T-cell (primary cell): Measurements from ENCODE around the gene CNTNAP2. TPM values are rescaled to one million over a fixed set of nuclear protein-coding genes. Genes with fewer than 3 reads are reported as not detected.

Source experiments
- ATAC-seq, 4 experiments: fragments of 200-7000 bp in 3 of 4; fragments of 150-1000 bp in 1 of 4; cut with Tn5 transposase; replicated peaks in 1 of 4; 1 replicate in 3 of 4; 2 replicates in 1 of 4; pipeline ENCODE4 v1.10.0; 2021; ENCODE audit warnings: moderate library complexity in 3 of 4, mild to moderate bottlenecking in 2 of 4, moderate number of reproducible peaks in 1 of 4
- CTCF ChIA-PET, 2 donors: fragments of 300-600 bp; sonication (Branson Sonifier 250); formaldehyde crosslinking; loops; one replicate each; lab custom pipeline; 2022; ENCODE audit warnings: antibody characterized with exemption in 2 of 2; lab: Charles Lee
- POLR2A ChIA-PET, 2 donors: fragments of 300-600 bp; sonication (Branson Sonifier 250); formaldehyde crosslinking; loops; one replicate each; lab custom pipeline; 2022; ENCODE audit warnings: antibody characterized with exemption in 2 of 2; lab: Charles Lee
- DNase-seq, 35 experiments: peaks; one replicate each; pipeline versions ENCODE4 v3.0.0 to v3.0.0-alpha.2; 2013 to 2023
- H3K27ac ChIP-seq: one replicate; pipeline ENCODE4 v1.5.1; 2013; ENCODE audit warnings: low read length
- H3K27me3 ChIP-seq, 2 experiments: replicated peaks in 1 of 2; 1 replicate in 1 of 2; 2 replicates in 1 of 2; pipeline versions ENCODE4 v1.6.1 to v1.7.0; 2013; ENCODE audit warnings: low read length in 1 of 2, mixed read lengths in 1 of 2; ENCODE audit not compliant: control insufficient read depth in 2 of 2, insufficient read depth in 2 of 2; ENCODE audit errors: extremely low read depth in 1 of 2
- H3K36me3 ChIP-seq, 2 donors: 1 replicate in 1 of 2; 2 replicates in 1 of 2; pipeline versions ENCODE4 v1.6.1 to v1.7.0; 2013; ENCODE audit warnings: low read length in 1 of 2; ENCODE audit not compliant: control insufficient read depth in 2 of 2, insufficient read depth in 1 of 2; ENCODE audit errors: extremely low read depth in 1 of 2
- H3K4me1 ChIP-seq, 2 experiments: 1 replicate in 1 of 2; 2 replicates in 1 of 2; pipeline versions ENCODE4 v1.6.1 to v1.7.0; 2013; ENCODE audit warnings: low read length in 2 of 2, mixed read lengths in 1 of 2; ENCODE audit not compliant: insufficient read depth in 2 of 2, control insufficient read depth in 1 of 2; ENCODE audit errors: extremely low read depth in 1 of 2
- H3K4me3 ChIP-seq, 2 donors: 1 replicate in 1 of 2; 2 replicates in 1 of 2; pipeline versions ENCODE4 v1.5.1 to v1.7.0; 2013; ENCODE audit warnings: mild to moderate bottlenecking in 2 of 2, low read length in 1 of 2, moderate library complexity in 1 of 2; ENCODE audit not compliant: control insufficient read depth in 1 of 2; ENCODE audit errors: extremely low read depth in 1 of 2
- H3K9me3 ChIP-seq: 2 replicates; pipeline ENCODE4 v1.7.0; 2013
- H3K27ac Mint-ChIP-seq, 2 donors: one replicate each; pipeline ENCODE4 v1.8.0; 2020 to 2021; ENCODE audit warnings: mild to moderate bottlenecking in 2 of 2, mixed read lengths in 2 of 2
- H3K27me3 Mint-ChIP-seq, 2 donors: one replicate each; pipeline ENCODE4 v1.8.0; 2021 to 2022; ENCODE audit warnings: mixed read lengths in 2 of 2
- H3K36me3 Mint-ChIP-seq: one replicate; pipeline ENCODE4 v1.8.0; 2021; ENCODE audit warnings: mixed read lengths
- H3K4me1 Mint-ChIP-seq, 3 donors: one replicate each; pipeline ENCODE4 v1.8.0; 2020 to 2022; ENCODE audit warnings: mixed read lengths in 3 of 3, mild to moderate bottlenecking in 1 of 3
- H3K4me3 Mint-ChIP-seq, 3 donors: one replicate each; pipeline ENCODE4 v1.8.0; 2020 to 2022; ENCODE audit warnings: mild to moderate bottlenecking in 3 of 3, mixed read lengths in 3 of 3, moderate library complexity in 3 of 3
- H3K9me3 Mint-ChIP-seq, 3 donors: one replicate each; pipeline ENCODE4 v1.8.0; 2020 to 2022; ENCODE audit warnings: mixed read lengths in 3 of 3
- WGBS: methylation state at CpG from one replicate; pipeline ENCODE4 v1.1.5; 2013; ENCODE audit warnings: missing lambda C conversion rate; ENCODE audit not compliant: insufficient coverage; 5-methylcytosine and 5-hydroxymethylcytosine counted together
- total RNA-seq, 35 experiments: library from RNA in 6 of 35; stranded (reverse) in 6 of 35; fragments of 120-200 nt in 1 of 35; gene quantifications; one replicate each; pipeline versions ENCODE4 v1.2.1 to v1.2.4 and lab custom pipeline; 2013 to 2026

The CNTNAP2 gene
- total RNA-seq, 5 donors from 2014 or later (not counting 1 experiment from before 2014, with no cell fraction given), result 0.15 to 0.72 (median 0.21) TPM

DNA sequence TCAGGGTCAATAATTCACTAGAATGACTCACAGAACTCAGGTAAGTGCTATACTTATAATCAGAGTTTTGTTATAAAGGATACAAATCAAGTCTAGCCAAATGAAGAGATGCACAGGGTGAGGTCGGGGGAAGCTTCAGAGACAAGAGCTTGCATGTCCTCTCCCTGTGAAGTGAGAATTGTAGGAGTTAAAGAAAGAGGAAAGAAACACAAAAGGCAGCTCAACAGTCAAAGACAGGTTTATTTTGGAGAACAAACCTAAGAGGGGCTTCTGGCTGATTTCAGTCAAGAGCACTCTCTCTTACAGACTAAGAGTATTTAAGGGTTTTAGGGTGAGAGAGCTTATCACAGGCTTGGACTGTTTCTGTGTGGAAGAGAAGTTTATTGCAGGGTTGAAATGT, 1873.5 kb downstream of the CNTNAP2 start:
- no peak overlapping the region for H3K4me3 Mint-ChIP-seq
- H3K4me1 ChIP-seq, result no peaks in the 10 kb centered on the region
- POLR2A ChIA-PET, result no interaction called here
- no peak overlapping the region for H3K4me3 ChIP-seq
- CTCF ChIA-PET, result no interaction called here
- no peak overlapping the region for H3K27ac ChIP-seq
- no peaks in the 10 kb centered on the region for H3K36me3 Mint-ChIP-seq
- H3K36me3 ChIP-seq, result no peaks in the 10 kb centered on the region
- H3K27me3 Mint-ChIP-seq, result peaks cover 0 to 3% of the 10 kb centered on the region in 2 donors
- WGBS, result 63% methylated on average over 1 of the region's 1 CpG
- H3K9me3 Mint-ChIP-seq, result no peaks in the 10 kb centered on the region
- ATAC-seq, result no peak
- H3K27me3 ChIP-seq, result no peaks in the 10 kb centered on the region
- no peaks in the 10 kb centered on the region for H3K9me3 ChIP-seq
- no peak overlapping the region for H3K27ac Mint-ChIP-seq
- no peak for DNase-seq
- H3K4me1 Mint-ChIP-seq, result no peaks in the 10 kb centered on the region

DNA sequence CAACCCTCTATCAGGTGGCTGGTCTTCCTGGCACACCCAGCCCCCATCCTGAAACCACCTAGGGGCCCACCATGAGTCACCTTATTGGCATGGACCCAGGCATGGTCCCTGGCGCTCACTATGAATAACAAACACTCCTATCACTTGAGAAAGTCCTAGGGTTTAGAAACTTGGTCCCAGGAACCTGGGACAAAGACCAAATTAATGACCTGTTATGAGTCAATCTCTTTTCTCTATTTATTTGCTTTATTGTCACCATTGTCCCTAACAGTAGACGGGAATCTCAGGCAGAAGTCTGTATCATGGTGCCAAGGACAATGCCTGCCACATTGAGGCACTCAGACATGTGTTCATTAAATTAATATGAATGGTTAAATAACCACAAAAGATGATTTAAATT, 1874.3 kb downstream of the CNTNAP2 start:
- no peaks in the 10 kb centered on the region for H3K9me3 Mint-ChIP-seq
- H3K4me3 Mint-ChIP-seq, result no peak overlapping the region
- DNase-seq (no peak), ATAC-seq (no peak)
- no peak overlapping the region for H3K27ac ChIP-seq
- H3K27me3 Mint-ChIP-seq, result peaks cover 0 to 3% of the 10 kb centered on the region in 2 donors
- H3K9me3 ChIP-seq, result no peaks in the 10 kb centered on the region
- WGBS, result 60% methylated on average over 1 of the region's 2 CpGs
- H3K27ac Mint-ChIP-seq, result no peak overlapping the region
- CTCF ChIA-PET, result no interaction called here
- POLR2A ChIA-PET, result no interaction called here
- H3K4me1 Mint-ChIP-seq, result no peaks in the 10 kb centered on the region
- no peak overlapping the region for H3K4me3 ChIP-seq
- H3K36me3 ChIP-seq, result no peaks in the 10 kb centered on the region
- H3K4me1 ChIP-seq, result no peaks in the 10 kb centered on the region
- no peaks in the 10 kb centered on the region for H3K27me3 ChIP-seq
- H3K36me3 Mint-ChIP-seq, result no peaks in the 10 kb centered on the region

DNA sequence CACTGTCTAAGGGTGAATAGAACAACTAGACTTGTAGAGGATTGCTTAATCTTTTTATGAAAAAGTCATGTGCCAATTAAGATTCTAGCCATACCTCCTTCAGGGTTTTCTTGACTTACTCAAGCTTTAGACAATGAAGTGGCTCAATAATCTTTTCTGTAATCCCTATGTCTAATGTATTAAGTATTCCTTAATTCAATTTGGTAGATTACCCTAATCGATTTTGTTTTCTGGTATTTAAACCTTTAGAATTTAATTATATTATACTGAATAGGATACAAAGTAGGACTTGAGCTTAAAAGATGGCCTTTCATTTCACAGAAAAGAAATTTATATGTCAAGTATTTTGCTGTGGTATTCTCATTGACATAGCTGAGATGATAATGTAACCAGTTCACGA, 1876.1 kb downstream of the CNTNAP2 start:
- no peak overlapping the region for H3K27ac Mint-ChIP-seq
- CTCF ChIA-PET, result no interaction called here
- POLR2A ChIA-PET, result no interaction called here
- no peak for ATAC-seq
- H3K27me3 Mint-ChIP-seq, result peaks cover 0 to 3% of the 10 kb centered on the region in 2 donors
- Histone ChIP-seq H3K36me3 (no peaks in the 10 kb centered on the region), H3K27me3 (no peaks in the 10 kb centered on the region), H3K4me1 (no peaks in the 10 kb centered on the region), H3K27ac (no peak overlapping the region), H3K9me3 (no peaks in the 10 kb centered on the region), H3K4me3 (no peak overlapping the region)
- H3K4me3 Mint-ChIP-seq, result no peak overlapping the region
- no peaks in the 10 kb centered on the region for H3K9me3 Mint-ChIP-seq
- H3K36me3 Mint-ChIP-seq, result no peaks in the 10 kb centered on the region
- no CpG with 5 or more reads among the region's 2 CpGs for WGBS
- H3K4me1 Mint-ChIP-seq, result no peaks in the 10 kb centered on the region
- no peak for DNase-seq

DNA sequence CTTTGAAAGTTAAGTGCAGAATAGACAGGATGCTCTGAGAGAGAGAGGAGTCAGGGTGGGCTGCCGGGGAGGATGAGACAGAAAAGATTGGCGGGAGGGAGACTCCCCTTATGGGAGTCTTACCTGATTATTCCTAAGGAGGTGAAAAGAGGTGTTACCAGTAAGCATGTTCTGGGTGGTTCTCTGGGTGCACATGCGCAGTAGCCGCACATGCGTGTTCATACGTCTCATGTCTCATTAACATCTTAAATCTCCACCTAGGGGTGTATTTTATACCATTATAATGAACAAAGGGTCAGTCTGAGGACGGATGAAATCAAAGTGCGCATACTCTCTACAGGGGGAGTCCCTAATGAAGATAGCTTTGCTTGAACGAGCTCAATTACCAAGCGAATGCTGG, 1881.0 kb downstream of the CNTNAP2 start:
- Mint-ChIP-seq H3K4me3 (no peak overlapping the region), H3K27me3 (peaks cover 0 to 3% of the 10 kb centered on the region in 2 donors), H3K4me1 (no peaks in the 10 kb centered on the region), H3K9me3 (no peaks in the 10 kb centered on the region), H3K36me3 (no peaks in the 10 kb centered on the region), H3K27ac (no peak overlapping the region)
- POLR2A ChIA-PET, result no interaction called here
- Histone ChIP-seq H3K4me1 (no peaks in the 10 kb centered on the region), H3K9me3 (no peaks in the 10 kb centered on the region), H3K4me3 (no peak overlapping the region), H3K27ac (no peak overlapping the region), H3K27me3 (no peaks in the 10 kb centered on the region), H3K36me3 (no peaks in the 10 kb centered on the region)
- CTCF ChIA-PET, result no interaction called here
- WGBS, result 89% methylated on average over 3 of the region's 10 CpGs
- DNase-seq (no peak), ATAC-seq (no peak)

DNA sequence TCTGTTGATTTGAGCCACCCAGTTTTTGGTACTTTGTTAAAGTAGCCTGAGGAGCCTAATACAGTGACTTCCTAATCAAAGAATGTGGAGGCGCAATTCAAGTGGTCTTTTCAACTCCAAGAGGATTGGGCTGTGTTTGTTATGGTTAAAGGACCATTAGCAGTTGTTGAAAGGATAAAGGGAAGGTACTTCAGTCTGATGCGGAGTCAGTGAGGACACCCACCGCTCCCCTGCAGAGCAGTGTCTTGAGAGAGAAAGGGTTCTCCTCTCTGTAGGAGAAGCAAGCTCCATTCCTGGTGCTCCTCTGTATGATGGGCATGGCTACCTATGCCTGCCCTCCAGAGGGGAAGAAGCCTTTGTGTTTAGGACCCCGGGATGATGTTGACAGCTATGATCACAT, 1883.4 kb downstream of the CNTNAP2 start:
- H3K36me3 Mint-ChIP-seq, result no peaks in the 10 kb centered on the region
- Histone ChIP-seq H3K4me1 (no peaks in the 10 kb centered on the region), H3K36me3 (no peaks in the 10 kb centered on the region), H3K9me3 (no peaks in the 10 kb centered on the region), H3K4me3 (no peak overlapping the region), H3K27ac (no peak overlapping the region), H3K27me3 (no peaks in the 10 kb centered on the region)
- no peak for ATAC-seq
- H3K9me3 Mint-ChIP-seq, result no peaks in the 10 kb centered on the region
- WGBS, result 100% methylated on average over 3 of the region's 4 CpGs
- ChIA-PET CTCF (no interaction called here), POLR2A (no interaction called here)
- H3K4me1 Mint-ChIP-seq, result no peaks in the 10 kb centered on the region
- no peak overlapping the region for H3K4me3 Mint-ChIP-seq
- no peak for DNase-seq
- no peak overlapping the region for H3K27ac Mint-ChIP-seq
- H3K27me3 Mint-ChIP-seq, result no peaks in the 10 kb centered on the region

DNA sequence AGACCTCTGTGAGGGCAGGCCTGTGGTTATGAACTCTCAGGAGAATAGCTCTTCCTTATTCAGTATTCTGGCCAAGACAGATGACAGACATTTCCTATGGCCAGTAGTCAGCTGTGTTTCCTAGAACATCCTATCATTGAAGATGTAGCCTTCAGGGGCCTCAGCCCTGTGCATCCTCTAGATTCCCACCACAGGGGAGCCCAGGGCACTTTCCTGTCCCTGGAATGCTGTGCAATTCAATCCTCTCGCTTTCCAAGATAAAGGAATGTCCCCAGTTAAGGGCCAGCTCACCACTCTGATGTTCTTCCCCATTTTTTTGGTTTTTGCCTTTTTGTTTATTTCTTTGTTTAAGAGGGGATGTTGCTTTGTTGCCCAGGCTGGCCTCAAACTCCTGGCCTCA, 1895.2 kb downstream of the CNTNAP2 start:
- ATAC-seq (no peak), DNase-seq (no peak)
- Mint-ChIP-seq H3K27ac (no peak overlapping the region), H3K27me3 (peaks cover 3 to 4% of the 10 kb centered on the region in 2 donors), H3K4me3 (no peak overlapping the region), H3K36me3 (no peaks in the 10 kb centered on the region), H3K4me1 (no peaks in the 10 kb centered on the region), H3K9me3 (peaks cover 0 to 5% (median 0%) of the 10 kb centered on the region in 3 donors)
- Histone ChIP-seq H3K27me3 (peaks cover 0 to 4% of the 10 kb centered on the region in 2 experiments), H3K9me3 (no peaks in the 10 kb centered on the region), H3K27ac (no peak overlapping the region), H3K4me1 (no peaks in the 10 kb centered on the region), H3K4me3 (no peak overlapping the region), H3K36me3 (no peaks in the 10 kb centered on the region)
- ChIA-PET CTCF (no interaction called here), POLR2A (no interaction called here)
- WGBS, result 50% methylated on average over 1 of the region's 1 CpG

DNA sequence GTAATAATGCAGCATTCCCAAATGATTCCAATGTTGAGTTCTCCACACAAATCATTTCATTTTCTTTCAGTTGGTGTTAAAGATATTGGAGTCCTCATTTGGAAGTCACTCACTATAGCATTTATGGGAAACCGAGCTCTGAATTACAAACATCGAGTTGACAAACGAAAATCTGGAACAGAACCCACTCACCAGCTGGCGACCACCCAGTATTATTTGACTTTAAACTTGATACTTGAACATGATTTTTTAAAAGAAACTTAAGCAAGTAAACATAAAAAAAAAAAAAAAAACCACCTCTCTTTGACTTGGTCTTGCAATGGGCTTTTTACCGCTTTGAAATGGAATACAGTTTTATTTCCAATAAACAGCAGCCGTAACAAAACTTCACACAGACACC, 1897.4 kb downstream of the CNTNAP2 start:
- no peaks in the 10 kb centered on the region for H3K36me3 Mint-ChIP-seq
- peaks cover 3 to 4% of the 10 kb centered on the region in 2 donors for H3K27me3 Mint-ChIP-seq
- peaks cover 0 to 4% of the 10 kb centered on the region in 2 experiments for H3K27me3 ChIP-seq
- no peak overlapping the region for H3K4me3 Mint-ChIP-seq
- DNase-seq, result no peak
- no peaks in the 10 kb centered on the region for H3K4me1 Mint-ChIP-seq
- no peak overlapping the region for H3K27ac ChIP-seq
- no CpG with 5 or more reads among the region's 6 CpGs for WGBS
- ATAC-seq, result no peak
- H3K4me3 ChIP-seq, result no peak overlapping the region
- no peaks in the 10 kb centered on the region for H3K36me3 ChIP-seq
- H3K4me1 ChIP-seq, result no peaks in the 10 kb centered on the region
- no peak overlapping the region for H3K27ac Mint-ChIP-seq
- ChIA-PET POLR2A (interaction anchor here in 1 of 2 donors (0.7 kb wide), 1 partner anchor 58 kb away, joined by 6 read pairs; no protein-coding TSS in a partner anchor), CTCF (no interaction called here)
- H3K9me3 ChIP-seq, result no peaks in the 10 kb centered on the region
- H3K9me3 Mint-ChIP-seq, result no peaks in the 10 kb centered on the region
